ENCODE results near the gene FRMD6.

Gene FRMD6

DNA sequence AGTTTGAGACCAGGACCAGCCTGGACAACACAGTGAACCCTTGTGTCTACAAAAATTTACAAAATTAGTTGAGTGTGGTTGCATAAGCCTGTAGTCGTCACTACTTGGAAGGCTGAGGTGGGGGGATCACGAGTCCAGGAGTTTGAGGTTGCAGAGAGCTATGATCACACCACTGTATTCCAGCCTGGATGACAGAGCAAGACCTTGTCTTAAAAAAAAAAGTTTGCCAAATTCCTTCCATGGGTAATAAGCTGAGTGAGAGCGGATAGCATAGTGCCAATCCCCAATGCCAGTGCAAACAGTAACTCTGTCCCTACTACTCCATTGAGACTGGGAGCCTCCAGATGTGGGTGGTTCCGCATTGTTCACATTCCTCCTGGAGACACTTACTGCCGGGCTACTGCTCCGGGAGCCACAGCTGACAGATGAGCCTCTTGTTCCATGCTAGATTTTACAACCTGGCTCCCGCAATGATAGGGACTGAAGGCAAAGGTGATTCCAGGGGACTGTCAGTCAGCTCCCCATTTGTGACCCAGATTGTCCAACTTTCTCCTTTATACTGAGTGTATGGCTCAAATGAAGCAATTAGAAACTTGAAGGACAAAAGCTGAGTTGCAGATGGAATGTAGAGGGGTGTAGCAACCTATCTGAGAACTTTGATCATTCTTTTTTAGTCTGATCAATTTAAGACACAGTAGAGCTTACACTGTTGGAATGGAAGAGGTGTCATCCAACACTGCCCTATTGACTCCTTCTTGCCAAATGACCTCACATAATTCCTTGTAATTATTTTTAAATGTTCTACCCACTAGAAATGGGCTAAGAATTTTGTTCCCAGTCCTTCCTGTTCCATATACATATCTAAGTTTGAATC is 13.4 kb upstream of the FRMD6 start:
- Mint-ChIP-seq H3K9me3 (no peaks in the 10 kb centered on the region), H3K27ac (no peak overlapping the region), H3K4me3 (no peak overlapping the region), H3K4me1 (ENCODE audit: low read depth in 2 of 2) (peaks cover 0 to 1% of the 10 kb centered on the region in 2 donors), H3K36me3 (ENCODE audit: insufficient read depth) (no peaks in the 10 kb centered on the region), H3K27me3 (peaks cover 23 to 45% of the 10 kb centered on the region in 2 donors)
- no peak for DNase-seq
- no peak for ATAC-seq (replicated peaks)

DNA sequence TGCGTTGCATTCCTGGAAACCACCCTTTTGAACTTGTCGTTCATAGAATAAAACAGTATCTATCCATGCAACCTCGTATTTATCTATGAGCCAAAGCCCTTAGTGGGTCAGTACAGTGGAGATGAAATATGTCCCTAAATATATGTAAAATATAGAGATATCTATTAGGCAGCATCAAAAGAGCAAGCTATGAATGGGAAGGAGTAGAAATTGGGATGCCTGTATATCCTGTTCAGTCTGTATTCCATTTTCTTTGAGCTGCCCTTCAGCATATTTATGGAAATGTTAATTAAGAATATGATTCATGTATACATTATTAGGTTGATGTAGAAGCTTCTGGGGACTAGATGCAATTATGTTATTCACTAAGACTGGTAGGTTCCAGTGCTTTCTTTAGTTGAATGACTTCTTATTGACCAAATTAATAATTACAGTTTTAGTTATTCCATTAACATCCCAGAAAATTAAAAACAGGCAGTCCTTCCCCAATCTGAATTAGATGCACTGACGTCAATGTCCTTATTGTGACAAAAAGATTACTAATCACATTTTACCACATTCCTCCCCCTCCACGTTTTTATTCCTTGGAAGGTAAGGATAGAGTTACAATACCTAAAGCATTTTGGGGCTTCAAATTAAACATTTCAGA is 11.9 kb upstream of the FRMD6 start:
- ATAC-seq (replicated peaks) (no peak), DNase-seq (no peak)
- peaks cover 0 to 2% of the 10 kb centered on the region in 2 donors for H3K4me1 Mint-ChIP-seq (ENCODE audit: low read depth in 2 of 2)
- H3K4me3 Mint-ChIP-seq: no peak overlapping the region
- H3K27ac Mint-ChIP-seq: no peak overlapping the region
- no peaks in the 10 kb centered on the region for H3K36me3 Mint-ChIP-seq (ENCODE audit: insufficient read depth)
- no peaks in the 10 kb centered on the region for H3K9me3 Mint-ChIP-seq
- H3K27me3 Mint-ChIP-seq: peaks cover 23 to 35% of the 10 kb centered on the region in 2 donors

DNA sequence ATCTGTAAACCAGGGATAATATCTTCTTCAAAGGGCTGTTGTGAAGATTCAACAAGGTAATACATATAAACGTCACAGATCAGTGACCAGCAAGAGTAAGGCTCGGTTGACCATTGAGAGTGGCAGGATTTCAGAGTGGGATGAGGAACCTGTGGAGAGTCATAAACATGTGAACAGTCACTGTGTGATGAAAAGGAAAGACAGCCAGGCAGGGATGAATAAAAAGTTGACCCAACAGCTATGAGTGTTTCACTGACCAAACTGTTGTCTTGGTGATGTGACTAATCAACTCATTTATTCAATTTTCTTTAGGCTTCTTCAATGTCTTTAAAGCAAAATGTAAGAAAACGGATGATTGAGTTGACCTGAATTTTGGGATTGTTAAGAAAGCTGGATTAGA is 8.6 kb upstream of the FRMD6 start:
- no peak overlapping the region for H3K4me3 Mint-ChIP-seq
- no peaks in the 10 kb centered on the region for H3K9me3 Mint-ChIP-seq
- peaks cover 2 to 6% of the 10 kb centered on the region in 2 donors for H3K27me3 Mint-ChIP-seq
- H3K27ac Mint-ChIP-seq: no peak overlapping the region
- DNase-seq: no peak
- peaks cover 0 to 2% of the 10 kb centered on the region in 2 donors for H3K4me1 Mint-ChIP-seq (ENCODE audit: low read depth in 2 of 2)
- no peaks in the 10 kb centered on the region for H3K36me3 Mint-ChIP-seq (ENCODE audit: insufficient read depth)
- ATAC-seq (replicated peaks): no peak

DNA sequence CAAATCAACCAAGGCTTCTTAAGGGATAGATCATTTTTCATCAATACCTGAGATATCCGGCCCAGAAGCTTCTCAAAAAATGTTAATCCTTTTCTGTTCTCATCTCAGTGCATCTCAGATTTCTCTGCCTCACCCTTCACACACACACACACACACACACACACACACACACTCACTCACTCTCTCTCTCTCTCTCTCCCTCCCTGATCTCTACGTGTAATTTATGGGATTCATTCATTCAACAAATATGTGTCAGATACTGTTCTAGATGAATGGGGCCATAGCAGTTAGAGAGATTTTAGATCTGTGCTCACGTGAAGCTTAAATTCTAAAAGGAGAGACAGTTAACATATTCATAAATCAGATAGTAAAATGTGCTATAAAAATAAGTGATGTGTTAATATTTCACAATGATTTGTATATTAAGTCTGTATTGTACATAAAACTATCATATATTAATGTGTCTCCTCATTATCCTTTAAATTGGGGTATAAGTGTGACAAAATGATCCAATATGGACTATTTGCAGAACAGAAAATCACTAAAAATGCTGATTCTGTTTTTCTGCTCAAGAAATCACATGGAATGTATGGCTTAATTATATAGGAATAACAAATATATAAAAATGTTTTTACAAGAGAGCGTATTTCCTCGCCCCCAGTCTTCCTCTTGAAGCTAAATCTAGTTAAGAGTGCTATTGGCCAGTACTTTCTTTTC is 7.3 kb upstream of the FRMD6 start:
- DNase-seq (no peak), ATAC-seq (replicated peaks) (no peak)
- H3K27ac Mint-ChIP-seq: no peak overlapping the region
- peaks cover 0 to 2% of the 10 kb centered on the region in 2 donors for H3K4me1 Mint-ChIP-seq (ENCODE audit: low read depth in 2 of 2)
- no peak overlapping the region for H3K4me3 Mint-ChIP-seq
- H3K9me3 Mint-ChIP-seq: no peaks in the 10 kb centered on the region
- H3K27me3 Mint-ChIP-seq: no peaks in the 10 kb centered on the region
- H3K36me3 Mint-ChIP-seq (ENCODE audit: insufficient read depth): no peaks in the 10 kb centered on the region

DNA sequence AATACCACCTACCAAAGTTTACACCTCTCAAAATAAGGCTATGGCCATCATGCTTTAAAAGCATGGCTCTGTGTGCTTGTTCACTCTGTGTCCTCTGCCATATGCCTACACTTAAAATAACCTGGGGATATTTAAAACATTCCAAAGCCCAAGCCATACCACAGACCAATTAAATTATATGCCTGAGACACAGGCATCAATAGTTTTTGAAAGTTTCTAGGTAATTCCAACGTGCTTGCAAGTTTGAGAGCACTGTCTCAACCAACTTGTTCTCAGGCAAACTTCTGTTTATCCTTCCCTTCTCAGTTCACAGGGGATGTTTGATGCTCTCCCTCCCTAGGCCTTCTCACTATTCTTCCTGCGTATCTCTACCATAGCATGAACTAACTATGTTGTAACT is 3.4 kb upstream of the FRMD6 start:
- DNase-seq (no peak), ATAC-seq (replicated peaks) (no peak)
- Mint-ChIP-seq H3K9me3 (no peaks in the 10 kb centered on the region), H3K4me3 (no peak overlapping the region), H3K4me1 (ENCODE audit: low read depth in 2 of 2) (peaks cover 8 to 9% of the 10 kb centered on the region in 2 donors), H3K27ac (no peak overlapping the region), H3K27me3 (peaks cover 4 to 6% of the 10 kb centered on the region in 2 donors), H3K36me3 (ENCODE audit: insufficient read depth) (no peaks in the 10 kb centered on the region)

DNA sequence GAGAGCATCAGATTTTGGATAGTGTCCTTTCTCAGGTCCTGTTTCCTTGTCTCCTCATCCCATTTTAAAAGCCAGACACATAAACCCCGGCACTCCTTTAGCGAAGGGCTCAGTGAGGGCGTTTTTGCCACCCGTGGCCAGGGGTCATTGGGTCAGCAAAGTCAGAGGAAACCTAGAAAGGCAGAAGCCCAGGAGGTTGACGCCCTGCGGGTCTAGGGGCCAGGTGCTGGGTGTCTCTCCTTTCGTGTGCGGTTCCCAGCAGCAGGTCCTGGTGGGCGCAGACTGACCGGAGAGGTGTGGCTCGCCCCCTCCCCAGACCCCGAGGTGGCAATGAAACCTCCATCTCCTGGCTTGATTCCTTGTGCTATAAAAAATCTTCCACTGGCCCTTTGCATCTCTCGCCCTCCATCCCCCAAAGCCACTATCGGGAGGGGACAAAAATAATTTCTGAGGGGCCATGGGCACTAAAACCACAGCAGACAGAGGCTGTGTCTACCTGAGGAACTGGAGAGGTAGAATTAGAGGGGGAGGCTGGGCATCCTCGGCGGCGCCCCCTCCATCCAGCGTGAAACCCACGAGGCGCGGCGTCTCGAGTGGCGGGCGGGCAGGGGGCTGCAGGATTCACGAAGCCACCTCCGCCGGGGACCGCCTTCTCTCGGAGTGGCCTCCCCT is 858 bp upstream of the FRMD6 start:
- no peaks in the 10 kb centered on the region for H3K9me3 Mint-ChIP-seq
- H3K27ac Mint-ChIP-seq: peak overlapping the region; percentile 26 to 41
- DNase-seq (peak in 1 of 3 experiments; percentile 8), ATAC-seq (replicated peaks) (no peak)
- no peaks in the 10 kb centered on the region for H3K36me3 Mint-ChIP-seq (ENCODE audit: insufficient read depth)
- peaks cover 8 to 11% of the 10 kb centered on the region in 2 donors for H3K4me1 Mint-ChIP-seq (ENCODE audit: low read depth in 2 of 2)
- H3K4me3 Mint-ChIP-seq: peak overlapping the region; percentile 78 to 80
- H3K27me3 Mint-ChIP-seq: peaks cover 23 to 28% of the 10 kb centered on the region in 2 donors

DNA sequence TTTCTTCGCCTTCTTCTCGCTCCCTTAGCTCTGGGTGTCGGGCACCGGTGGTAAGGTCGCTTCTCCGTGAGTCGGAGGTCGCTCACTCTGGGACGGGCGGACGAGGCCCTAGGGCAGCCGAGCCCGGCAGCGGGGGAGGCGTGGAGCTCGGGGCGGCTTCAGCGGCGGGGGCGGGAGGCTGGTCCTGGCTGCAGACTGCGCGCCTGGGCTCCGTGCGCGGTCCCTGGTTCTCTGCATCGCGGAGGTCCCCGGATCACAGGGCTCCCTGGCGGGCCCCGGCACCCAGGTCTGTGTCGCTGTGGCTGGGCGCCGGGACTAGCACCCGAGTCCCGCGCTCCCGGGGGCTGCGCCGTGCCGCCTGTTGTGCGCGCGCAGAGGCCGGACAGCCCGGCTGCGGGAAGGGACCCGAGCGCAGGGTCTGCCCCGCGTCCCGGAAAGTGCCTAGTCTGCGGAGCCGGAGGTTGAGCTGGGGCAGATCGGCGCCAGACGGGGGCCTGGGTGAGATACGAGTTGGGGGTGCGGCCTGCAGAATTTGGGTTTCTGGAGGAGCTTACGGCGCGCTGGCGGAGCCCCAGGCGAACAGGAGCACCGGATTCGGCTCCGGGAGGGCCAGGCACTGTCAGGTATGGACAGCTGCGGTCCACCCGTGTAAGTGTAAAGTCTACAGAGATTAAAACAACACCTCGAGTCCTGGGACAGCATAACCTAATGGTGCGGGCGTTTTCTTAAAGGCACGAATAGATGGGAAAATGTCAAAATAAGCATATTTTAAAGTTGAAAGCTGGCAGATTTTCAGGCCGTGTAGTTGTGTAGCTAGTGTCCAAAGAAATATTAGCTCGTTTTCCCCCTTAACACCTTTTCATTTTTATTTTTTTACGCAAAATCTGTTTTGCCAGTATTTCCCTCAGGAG is 713 bp downstream of the FRMD6 start:
- H3K27me3 Mint-ChIP-seq: peaks cover 36 to 44% of the 10 kb centered on the region in 2 donors
- H3K4me1 Mint-ChIP-seq (ENCODE audit: low read depth in 2 of 2): peaks cover 8 to 11% of the 10 kb centered on the region in 2 donors
- peak in 2 of 3 experiments; percentile 16 to 26 for DNase-seq
- no peaks in the 10 kb centered on the region for H3K9me3 Mint-ChIP-seq
- H3K4me3 Mint-ChIP-seq: peak overlapping the region; percentile 78 to 80
- peak; percentile 47 for ATAC-seq (replicated peaks)
- peak overlapping the region in 1 of 2 donors; percentile 46 for H3K27ac Mint-ChIP-seq
- H3K36me3 Mint-ChIP-seq (ENCODE audit: insufficient read depth): no peaks in the 10 kb centered on the region

DNA sequence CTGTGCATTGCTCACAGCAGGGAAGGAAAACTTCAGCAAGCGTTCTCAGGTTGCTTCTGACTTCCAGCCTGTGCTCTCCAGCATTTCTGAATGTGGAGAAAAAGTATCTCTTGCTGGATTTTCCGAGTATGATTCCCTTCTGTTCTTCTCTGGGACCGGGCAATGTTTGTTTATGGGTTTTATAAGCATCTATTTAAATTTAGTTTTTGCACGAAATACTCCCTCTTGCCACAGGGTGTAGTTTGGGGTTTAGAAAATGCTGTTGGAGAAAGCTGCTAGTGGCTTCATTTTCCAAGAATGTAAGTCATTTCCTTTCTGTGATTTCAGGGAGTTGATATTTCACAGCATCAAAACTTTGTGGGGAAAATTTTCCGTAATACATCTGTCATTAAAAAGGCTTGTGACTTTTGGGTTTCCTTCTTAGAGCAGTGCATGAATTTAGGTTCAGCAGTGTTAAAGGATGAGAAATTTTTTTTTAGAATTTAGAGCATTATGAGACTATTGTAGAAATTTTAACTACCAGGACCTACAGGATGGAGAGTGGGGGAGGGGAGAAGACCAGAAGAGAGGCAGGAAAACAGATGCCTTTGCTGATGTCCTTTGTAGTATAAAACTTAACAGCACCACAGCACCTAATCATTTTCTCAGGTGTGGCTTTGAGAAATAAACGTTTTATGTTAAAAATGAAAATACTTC is 1.5 kb downstream of the FRMD6 start:
- peak overlapping the region in 1 of 2 donors; percentile 46 for H3K27ac Mint-ChIP-seq
- ATAC-seq (replicated peaks) (no peak), DNase-seq (no peak)
- H3K4me1 Mint-ChIP-seq (ENCODE audit: low read depth in 2 of 2): peaks cover 8 to 11% of the 10 kb centered on the region in 2 donors
- no peaks in the 10 kb centered on the region for H3K9me3 Mint-ChIP-seq
- peaks cover 41 to 52% of the 10 kb centered on the region in 2 donors for H3K27me3 Mint-ChIP-seq
- no peaks in the 10 kb centered on the region for H3K36me3 Mint-ChIP-seq (ENCODE audit: insufficient read depth)
- H3K4me3 Mint-ChIP-seq: peak overlapping the region; percentile 78 to 80

DNA sequence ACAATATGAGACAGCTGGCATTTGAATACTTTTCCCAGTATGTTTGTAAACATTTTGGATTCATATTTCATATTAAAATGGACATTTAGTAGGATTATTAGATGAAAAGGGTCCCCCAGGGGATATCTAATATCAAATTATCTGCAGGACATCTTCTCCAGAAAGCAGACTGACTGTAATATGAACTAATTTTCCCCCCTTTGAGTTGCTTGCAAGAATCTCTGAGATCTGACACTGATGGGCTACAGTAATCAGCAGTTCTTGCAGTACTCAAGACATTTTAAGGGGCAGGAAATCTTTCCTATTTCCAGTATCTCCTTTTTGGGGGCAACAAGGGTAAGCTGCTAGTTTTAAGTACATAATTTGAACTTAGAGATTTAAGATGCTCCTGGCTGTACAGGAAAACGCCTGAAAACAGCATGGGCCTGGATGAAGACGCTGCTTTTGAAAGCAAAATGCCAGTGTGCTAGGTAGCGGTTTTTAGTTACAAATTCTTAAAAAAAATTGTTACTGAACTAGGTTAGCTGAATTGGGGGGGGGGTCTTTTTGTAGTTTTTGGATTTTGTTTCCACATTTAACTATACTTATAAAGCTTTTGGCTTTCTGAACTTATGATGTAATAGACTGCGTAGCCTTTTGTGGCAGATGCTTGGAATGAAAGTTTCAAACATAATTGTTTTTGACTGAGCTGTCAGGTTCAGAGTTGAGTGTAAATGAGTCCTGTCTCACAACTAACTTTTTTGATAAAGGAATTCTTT is 2.2 kb downstream of the FRMD6 start:
- ATAC-seq (replicated peaks): no peak
- H3K27me3 Mint-ChIP-seq: peaks cover 46 to 59% of the 10 kb centered on the region in 2 donors
- DNase-seq: no peak
- H3K27ac Mint-ChIP-seq: no peak overlapping the region
- no peak overlapping the region for H3K4me3 Mint-ChIP-seq
- no peaks in the 10 kb centered on the region for H3K9me3 Mint-ChIP-seq
- peaks cover 8 to 11% of the 10 kb centered on the region in 2 donors for H3K4me1 Mint-ChIP-seq (ENCODE audit: low read depth in 2 of 2)
- H3K36me3 Mint-ChIP-seq (ENCODE audit: insufficient read depth): no peaks in the 10 kb centered on the region

DNA sequence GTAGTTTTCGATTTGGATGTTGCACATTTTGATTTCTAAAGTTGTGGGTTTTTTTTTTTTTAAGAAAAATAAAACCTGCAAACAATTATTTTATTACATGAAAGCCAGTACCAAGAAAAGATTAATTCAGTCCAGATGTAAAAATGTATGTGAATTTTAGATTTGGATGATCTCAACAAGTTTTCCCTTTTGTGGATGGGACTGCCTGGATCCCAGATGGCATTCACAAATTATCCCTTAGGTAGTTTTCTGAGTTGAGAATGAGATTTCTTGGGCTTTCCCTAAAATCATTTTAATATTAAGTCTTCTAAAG is 2.8 kb downstream of the FRMD6 start:
- Mint-ChIP-seq H3K4me1 (ENCODE audit: low read depth in 2 of 2) (peaks cover 8 to 11% of the 10 kb centered on the region in 2 donors), H3K9me3 (no peaks in the 10 kb centered on the region), H3K27ac (no peak overlapping the region), H3K36me3 (ENCODE audit: insufficient read depth) (no peaks in the 10 kb centered on the region), H3K4me3 (no peak overlapping the region), H3K27me3 (peaks cover 48 to 59% of the 10 kb centered on the region in 2 donors)
- DNase-seq: no peak
- no peak for ATAC-seq (replicated peaks)

DNA sequence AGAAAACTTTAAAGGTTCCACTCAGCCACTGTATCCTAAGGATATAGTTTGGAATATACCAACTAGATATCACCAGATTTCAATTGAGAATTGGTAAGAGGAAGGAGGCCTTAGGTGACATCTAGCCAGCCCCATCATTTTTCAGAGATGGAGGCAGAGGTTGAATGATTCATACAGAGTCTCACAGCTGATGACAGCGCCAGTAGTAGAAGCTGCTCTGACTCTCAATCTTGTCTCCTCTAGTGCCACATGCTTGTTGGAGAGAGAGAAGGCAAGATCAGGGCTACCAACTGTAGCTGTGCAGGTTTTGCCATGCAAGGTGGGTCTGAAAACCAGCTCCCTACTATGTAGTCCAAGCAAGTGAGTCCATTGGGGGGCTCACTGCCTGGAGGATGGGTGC is 6.1 kb downstream of the FRMD6 start:
- peaks cover 3% of the 10 kb centered on the region for H3K36me3 Mint-ChIP-seq (ENCODE audit: insufficient read depth)
- DNase-seq (no peak), ATAC-seq (replicated peaks) (no peak)
- no peak overlapping the region for H3K4me3 Mint-ChIP-seq
- H3K27me3 Mint-ChIP-seq: peaks cover 64 to 65% of the 10 kb centered on the region in 2 donors
- no peaks in the 10 kb centered on the region for H3K9me3 Mint-ChIP-seq
- peaks cover 5 to 7% of the 10 kb centered on the region in 2 donors for H3K4me1 Mint-ChIP-seq (ENCODE audit: low read depth in 2 of 2)
- no peak overlapping the region for H3K27ac Mint-ChIP-seq

Data from effector memory CD8-positive, alpha-beta T cell (primary cell).